SH-SY5Y (cell line): ENCODE measurements around the gene HNRNPF.

Experiments
- GATA2 ChIP-seq: IDR thresholded peaks from 2 replicates; pipeline ENCODE4 v1.6.1; 2011; ENCODE audit warnings: mild to moderate bottlenecking, low read depth, low read length
- GATA3 ChIP-seq: IDR thresholded peaks from 2 replicates; pipeline ENCODE4 v1.6.1; 2011; ENCODE audit warnings: low read depth, mild to moderate bottlenecking, low read length, moderate library complexity

HNRNPF gene

GRCh38 chr10:43391496-43391895 is 17.5 kb downstream of the HNRNPF start:
- TF ChIP-seq GATA2: no peak
- no peak for TF ChIP-seq GATA3

- no peak for TF ChIP-seq GATA2
- TF ChIP-seq GATA3: no peak
These were observed 18.2 kb downstream of the HNRNPF start for GRCh38 chr10:43390759-43391158.

DNA sequence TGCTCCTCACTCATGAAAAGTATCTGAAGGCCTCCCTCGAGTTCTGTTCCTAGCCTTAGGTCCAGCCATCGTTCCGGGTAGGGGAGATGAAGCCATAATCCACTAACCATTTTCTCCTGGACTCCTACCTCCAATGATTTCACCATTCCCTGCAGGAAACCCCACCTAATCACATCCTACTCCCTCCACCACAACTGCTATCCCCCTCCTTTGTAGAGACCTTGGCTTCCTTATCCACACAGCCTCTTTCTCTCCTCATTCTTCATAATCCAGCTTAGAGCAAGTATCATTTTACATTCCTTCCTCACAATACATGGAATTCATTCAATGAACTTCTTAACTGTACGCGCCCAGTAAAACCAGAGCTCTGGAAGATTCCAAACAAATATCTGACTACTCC is 18.7 kb downstream of the HNRNPF start:
- TF ChIP-seq GATA3 (no peak), GATA2 (no peak)

DNA sequence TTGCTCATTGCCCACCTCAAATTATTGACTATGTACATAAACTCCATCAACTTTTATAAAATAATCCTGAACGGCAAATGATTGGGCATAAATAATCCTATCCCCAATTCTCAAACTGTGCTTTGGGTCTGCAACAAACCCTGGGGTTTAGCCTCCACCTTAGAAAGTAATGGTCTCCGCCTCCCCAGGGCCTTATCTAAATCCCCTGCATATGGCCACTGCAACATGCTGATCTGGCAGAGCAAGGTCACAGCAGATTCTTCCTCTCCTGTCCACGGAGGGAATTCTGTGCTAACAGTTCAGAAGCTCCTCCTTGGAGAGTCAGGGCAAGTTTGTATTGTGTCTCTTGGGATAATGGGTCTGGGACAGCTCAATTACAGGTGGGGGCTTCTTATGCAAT is 19.1 kb downstream of the HNRNPF start:
- TF ChIP-seq GATA3 (no peak), GATA2 (no peak)

- no peak for TF ChIP-seq GATA2
- TF ChIP-seq GATA3: no peak
These were observed 21.3 kb downstream of the HNRNPF start for GRCh38 chr10:43387678-43388032.

- no peak for TF ChIP-seq GATA2
- no peak for TF ChIP-seq GATA3
These were observed 21.9 kb downstream of the HNRNPF start for GRCh38 chr10:43386981-43387677.

GRCh38 chr10:43386549-43386948 is 22.4 kb downstream of the HNRNPF start:
- TF ChIP-seq GATA3 (no peak), GATA2 (no peak)

GRCh38 chr10:43385412-43386004 is 23.5 kb downstream of the HNRNPF start:
- TF ChIP-seq GATA2 (no peak), GATA3 (no peak)

GRCh38 chr10:43384252-43385221 is 24.4 kb downstream of the HNRNPF start:
- TF ChIP-seq GATA2 (no peak), GATA3 (no peak)

GRCh38 chr10:43383204-43383971 is 25.6 kb downstream of the HNRNPF start:
- TF ChIP-seq GATA2 (no peak), GATA3 (no peak)

DNA sequence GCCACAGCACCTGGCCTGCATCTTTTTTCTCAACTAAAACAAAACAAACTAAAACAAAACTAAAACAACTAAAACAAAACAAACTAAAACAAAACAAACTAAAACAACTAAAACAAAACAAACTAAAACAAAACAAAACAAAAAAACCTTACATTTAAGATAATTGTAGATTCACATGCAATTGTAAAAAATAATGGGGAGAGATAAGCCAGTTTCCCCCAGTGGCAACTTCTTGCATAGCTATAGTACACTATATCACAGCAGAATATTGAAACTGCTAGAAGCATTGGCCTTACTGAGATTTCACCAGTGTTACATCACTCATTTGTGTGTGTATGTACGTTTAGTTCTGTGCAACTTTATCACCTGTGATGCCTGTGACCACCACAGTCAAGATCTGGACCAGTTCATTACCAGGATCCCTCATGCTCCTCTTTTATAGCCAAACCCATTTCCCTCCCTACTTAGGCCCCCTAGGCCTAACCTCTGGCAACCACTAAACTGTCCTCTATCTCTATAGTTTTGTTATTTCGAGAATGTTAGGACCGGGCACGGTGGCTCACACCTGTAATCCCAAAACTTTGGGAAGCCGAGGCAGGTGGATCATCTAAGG is 28.3 kb downstream of the HNRNPF start:
- TF ChIP-seq GATA2 (no peak), GATA3 (no peak)

GRCh38 chr10:43377424-43377883 is 31.5 kb downstream of the HNRNPF start:
- TF ChIP-seq GATA3 (no peak), GATA2 (no peak)

GRCh38 chr10:43376828-43377423 is 32.1 kb downstream of the HNRNPF start:
- TF ChIP-seq GATA3 (no peak), GATA2 (no peak)
